ENCODE results near the gene SCMH1. TPM values are rescaled to one million over a fixed set of nuclear protein-coding genes. Genes with fewer than 3 reads are reported as not detected.

Gene SCMH1
- total RNA-seq, 1 experiment from 2014 or later = 16.5 TPM

DNA sequence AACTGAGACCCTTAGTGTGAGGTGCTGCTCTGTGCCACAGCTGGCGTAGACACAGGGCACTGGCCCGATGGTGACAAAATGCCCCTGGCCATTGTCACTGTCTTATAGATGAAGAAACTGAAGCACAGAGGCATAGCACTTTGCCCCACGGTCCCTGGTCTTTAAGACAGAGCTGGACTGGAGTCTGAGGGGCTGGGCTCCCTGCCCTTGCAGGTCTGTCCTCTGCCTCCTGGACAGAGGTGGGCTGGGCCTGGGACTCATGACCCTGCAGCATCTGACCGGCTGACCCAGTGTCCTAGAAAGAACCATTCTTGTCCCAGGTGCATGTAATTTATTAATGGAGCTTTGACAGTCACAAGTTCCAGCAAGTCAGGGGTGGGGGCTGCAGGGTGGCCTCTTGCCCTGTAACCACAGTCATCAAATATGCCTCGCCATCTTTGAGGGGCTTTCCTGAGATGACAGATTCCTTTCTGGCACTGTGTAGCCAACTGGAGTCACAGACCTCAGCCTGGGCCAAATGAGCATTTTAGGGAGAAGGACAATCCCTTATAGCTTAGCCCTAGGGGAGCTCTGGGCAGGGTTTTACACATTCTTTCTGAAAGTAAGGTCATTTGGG is 226.7 kb downstream of the SCMH1 start:
- Histone ChIP-seq H2AK5ac (ENCODE audit: insufficient read length, low read length) (no peak overlapping the region), H2BK15ac (ENCODE audit: low read depth, low read length) (no peak overlapping the region), H2BK120ac (ENCODE audit: low read depth, low read length, poor library complexity, severe bottlenecking) (no peak overlapping the region), H4K5ac (ENCODE audit: insufficient read length, low read depth, low read length) (no peak overlapping the region), H3K79me2 (ENCODE audit: insufficient read depth, low read length) (no peaks in the 10 kb centered on the region), H4K8ac (replicated peaks; ENCODE audit: insufficient read length, low read depth, low read length) (no peak overlapping the region), H3K79me1 (ENCODE audit: insufficient read depth, low read depth, low read length, poor library complexity, severe bottlenecking) (no peaks in the 10 kb centered on the region), H3K27me3 (ENCODE audit: insufficient read depth, low read length) (no peaks in the 10 kb centered on the region), H4K20me1 (ENCODE audit: control insufficient read depth, insufficient read depth, insufficient read length) (no peaks in the 10 kb centered on the region), H3T11ph (ENCODE audit: low read length) (no peak overlapping the region), H4K91ac (ENCODE audit: insufficient read length, low read depth, low read length) (no peak overlapping the region), H3K4me2 (ENCODE audit: insufficient read depth, insufficient read length, low read length) (no peak overlapping the region), H3K9ac (ENCODE audit: extremely low read depth, insufficient read length, low read length) (no peak overlapping the region), H3K4me1 (ENCODE audit: insufficient read depth, low read length) (no peaks in the 10 kb centered on the region), H2BK5ac (ENCODE audit: insufficient read length, low read length) (no peak overlapping the region), H3K23me2 (ENCODE audit: insufficient read length, low read depth, low read length, poor library complexity, severe bottlenecking) (no peaks in the 10 kb centered on the region), H2BK12ac (ENCODE audit: insufficient read length, low read depth, low read length) (no peak overlapping the region), H2BK20ac (ENCODE audit: low read depth, low read length, poor library complexity, severe bottlenecking) (no peak overlapping the region), H2AFZ (ENCODE audit: low read length) (no peak overlapping the region), H3K56ac (ENCODE audit: insufficient read length, low read depth, low read length) (no peak overlapping the region), H3K18ac (ENCODE audit: insufficient read length, low read depth, low read length) (no peak overlapping the region), H3K14ac (ENCODE audit: insufficient read depth, low read length) (no peak overlapping the region), H3K9me3 (ENCODE audit: control insufficient read depth, low read depth, low read length) (no peaks in the 10 kb centered on the region), H3K23ac (ENCODE audit: insufficient read length, low read depth, low read length) (no peak overlapping the region), H3K4ac (ENCODE audit: low read depth, low read length) (no peak overlapping the region), H3K27ac (ENCODE audit: insufficient read length, low read depth, low read length) (no peak overlapping the region)
- TF ChIP-seq, protein P1, sequence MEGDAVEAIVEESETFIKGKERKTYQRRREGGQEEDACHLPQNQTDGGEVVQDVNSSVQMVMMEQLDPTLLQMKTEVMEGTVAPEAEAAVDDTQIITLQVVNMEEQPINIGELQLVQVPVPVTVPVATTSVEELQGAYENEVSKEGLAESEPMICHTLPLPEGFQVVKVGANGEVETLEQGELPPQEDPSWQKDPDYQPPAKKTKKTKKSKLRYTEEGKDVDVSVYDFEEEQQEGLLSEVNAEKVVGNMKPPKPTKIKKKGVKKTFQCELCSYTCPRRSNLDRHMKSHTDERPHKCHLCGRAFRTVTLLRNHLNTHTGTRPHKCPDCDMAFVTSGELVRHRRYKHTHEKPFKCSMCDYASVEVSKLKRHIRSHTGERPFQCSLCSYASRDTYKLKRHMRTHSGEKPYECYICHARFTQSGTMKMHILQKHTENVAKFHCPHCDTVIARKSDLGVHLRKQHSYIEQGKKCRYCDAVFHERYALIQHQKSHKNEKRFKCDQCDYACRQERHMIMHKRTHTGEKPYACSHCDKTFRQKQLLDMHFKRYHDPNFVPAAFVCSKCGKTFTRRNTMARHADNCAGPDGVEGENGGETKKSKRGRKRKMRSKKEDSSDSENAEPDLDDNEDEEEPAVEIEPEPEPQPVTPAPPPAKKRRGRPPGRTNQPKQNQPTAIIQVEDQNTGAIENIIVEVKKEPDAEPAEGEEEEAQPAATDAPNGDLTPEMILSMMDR (conservative IDR thresholded peaks at IDR 0.05) = no peak
- peaks cover 0 to 4% of the 10 kb centered on the region in 2 experiments; a peak in 1 of 4 replicates for H3K4me1 Mint-ChIP-seq
- no peak overlapping the region for H3K27ac Mint-ChIP-seq
- no peak overlapping the region for H3K4me3 Mint-ChIP-seq
- DNase-seq = no peak
- no peaks in the 10 kb centered on the region for H3K9me3 Mint-ChIP-seq
- WGBS (ENCODE audit: extremely low coverage, insufficient read length, low lambda C conversion rate) = no CpG with 5 or more reads among the region's 5 CpGs
- H3K27me3 Mint-ChIP-seq (ENCODE audit: low read depth) = no peaks in the 10 kb centered on the region
- peaks cover 31 to 79% (median 73%) of the 10 kb centered on the region in 3 experiments; a peak in 6 of 7 replicates for H3K36me3 Mint-ChIP-seq (ENCODE audit: insufficient read depth in 1 of 3, low read depth in 3 of 3)

All from H9 (cell line).